GM12865 (cell line): ENCODE data around the gene MYO7B.

Experiments used
- DNase-seq: peaks from one replicate; pipeline ENCODE4 v3.0.0; 2010; ENCODE audit warnings: low read depth
- H3K4me3 ChIP-seq: 2 replicates; pipeline ENCODE4 v1.5.1; 2011; ENCODE audit warnings: mild to moderate bottlenecking, low read depth, low read length, control low read depth
- TF ChIP-seq, protein P1 (sequence below): IDR thresholded peaks from 2 replicates; pipeline ENCODE4 v1.5.1; 2011; ENCODE audit warnings: low read length, control low read depth, low read depth, inconsistent platforms; ENCODE audit not compliant: insufficient read depth; ENCODE audit errors: missing control alignments

MYO7B gene

DNA sequence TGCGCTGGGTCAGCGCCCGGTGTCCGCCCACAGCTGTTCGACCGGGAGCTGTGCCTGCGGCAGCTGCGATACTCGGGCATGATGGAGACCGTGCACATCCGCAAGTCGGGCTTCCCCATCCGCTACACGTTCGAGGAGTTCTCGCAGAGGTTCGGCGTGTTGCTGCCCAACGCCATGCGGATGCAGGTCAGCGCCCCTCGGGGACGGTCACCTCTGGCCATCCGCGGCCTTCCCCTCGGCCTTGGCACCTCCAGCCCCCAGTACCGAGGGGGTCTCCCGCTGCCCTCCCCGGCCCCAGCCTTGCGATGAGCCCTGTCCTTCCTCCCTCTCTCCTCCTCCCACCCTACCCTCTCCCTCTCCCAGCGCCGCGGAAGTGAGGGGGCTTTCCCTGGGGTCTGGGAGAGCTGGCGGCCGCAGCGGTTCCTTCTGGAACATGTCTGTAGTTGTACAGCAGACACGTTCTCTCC, 57.3 kb downstream of the MYO7B start:
- TF ChIP-seq, protein P1, sequence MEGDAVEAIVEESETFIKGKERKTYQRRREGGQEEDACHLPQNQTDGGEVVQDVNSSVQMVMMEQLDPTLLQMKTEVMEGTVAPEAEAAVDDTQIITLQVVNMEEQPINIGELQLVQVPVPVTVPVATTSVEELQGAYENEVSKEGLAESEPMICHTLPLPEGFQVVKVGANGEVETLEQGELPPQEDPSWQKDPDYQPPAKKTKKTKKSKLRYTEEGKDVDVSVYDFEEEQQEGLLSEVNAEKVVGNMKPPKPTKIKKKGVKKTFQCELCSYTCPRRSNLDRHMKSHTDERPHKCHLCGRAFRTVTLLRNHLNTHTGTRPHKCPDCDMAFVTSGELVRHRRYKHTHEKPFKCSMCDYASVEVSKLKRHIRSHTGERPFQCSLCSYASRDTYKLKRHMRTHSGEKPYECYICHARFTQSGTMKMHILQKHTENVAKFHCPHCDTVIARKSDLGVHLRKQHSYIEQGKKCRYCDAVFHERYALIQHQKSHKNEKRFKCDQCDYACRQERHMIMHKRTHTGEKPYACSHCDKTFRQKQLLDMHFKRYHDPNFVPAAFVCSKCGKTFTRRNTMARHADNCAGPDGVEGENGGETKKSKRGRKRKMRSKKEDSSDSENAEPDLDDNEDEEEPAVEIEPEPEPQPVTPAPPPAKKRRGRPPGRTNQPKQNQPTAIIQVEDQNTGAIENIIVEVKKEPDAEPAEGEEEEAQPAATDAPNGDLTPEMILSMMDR, result no peak
- DNase-seq, result no peak
- H3K4me3 ChIP-seq, result no peak overlapping the region

DNA sequence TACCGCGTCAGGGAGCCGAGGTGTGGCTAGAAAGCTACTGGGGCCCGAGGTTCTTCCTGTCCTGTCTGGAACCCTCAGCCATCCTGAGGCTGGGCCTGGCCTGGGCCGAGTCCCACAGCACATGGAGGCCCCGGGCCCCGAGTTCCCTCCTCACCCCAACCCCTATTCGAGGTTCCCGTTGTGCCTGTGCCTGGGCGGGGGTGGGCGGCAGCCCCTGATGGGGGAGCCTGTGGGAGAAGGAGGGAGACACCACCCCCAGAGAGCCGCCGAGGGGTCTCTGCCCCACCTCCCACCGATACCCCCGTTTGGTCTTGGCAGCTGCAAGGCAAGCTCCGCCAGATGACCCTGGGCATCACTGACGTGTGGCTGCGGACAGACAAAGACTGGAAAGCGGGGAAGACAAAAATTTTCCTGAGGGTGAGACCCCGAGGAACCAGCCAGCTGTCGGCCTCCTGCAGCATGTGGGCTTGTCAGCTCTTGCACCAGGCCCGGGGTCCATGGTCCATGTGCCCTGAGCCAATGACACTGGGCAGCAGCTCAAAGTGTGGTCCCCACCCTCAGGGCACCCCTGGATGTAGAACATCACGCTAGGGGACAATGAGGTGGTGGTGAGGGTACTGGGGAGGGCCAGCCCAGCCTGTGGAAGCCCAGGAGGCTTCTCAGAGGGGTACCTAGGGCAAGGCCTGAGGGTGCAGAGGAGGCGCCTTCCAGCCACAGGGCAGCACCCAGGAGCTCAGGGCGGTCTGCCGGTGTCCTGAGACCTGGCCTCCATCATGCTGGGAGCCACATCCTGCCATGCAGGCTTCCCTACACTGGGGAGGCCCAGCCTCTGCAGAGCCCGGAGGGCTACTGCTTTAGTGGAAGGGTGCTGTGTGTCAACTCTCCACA, 58.0 kb downstream of the MYO7B start:
- DNase-seq, result no peak
- TF ChIP-seq, protein P1, result no peak

DNA sequence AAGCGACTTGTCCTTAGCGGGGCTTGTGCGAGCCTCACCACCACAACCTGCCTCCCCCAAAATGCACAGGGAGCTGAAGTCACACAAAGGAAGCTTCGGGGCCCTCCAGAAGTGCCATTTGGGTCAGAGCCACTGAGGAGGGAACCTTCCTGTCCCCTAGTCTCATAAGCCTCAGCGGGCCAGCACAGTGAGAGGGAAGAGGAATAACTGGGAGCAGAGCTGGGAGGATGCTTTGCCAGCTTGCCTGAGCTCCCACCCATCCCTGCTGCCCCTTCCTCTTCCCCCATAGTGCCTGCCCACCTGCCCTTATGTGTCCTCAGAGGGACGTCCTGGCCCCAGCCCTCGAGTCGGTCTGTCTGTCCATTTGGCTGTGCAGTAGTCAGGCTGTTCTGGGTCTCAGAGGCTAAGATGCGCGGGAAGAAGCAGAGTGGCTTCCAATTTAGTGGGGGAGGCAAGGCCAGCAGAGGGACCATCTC, 58.7 kb downstream of the MYO7B start:
- no peak overlapping the region for H3K4me3 ChIP-seq
- TF ChIP-seq, protein P1, result no peak
- no peak for DNase-seq

More for the DNA sequence above, 58.0 kb downstream of the MYO7B start:
- no peak overlapping the region for H3K4me3 ChIP-seq

DNA sequence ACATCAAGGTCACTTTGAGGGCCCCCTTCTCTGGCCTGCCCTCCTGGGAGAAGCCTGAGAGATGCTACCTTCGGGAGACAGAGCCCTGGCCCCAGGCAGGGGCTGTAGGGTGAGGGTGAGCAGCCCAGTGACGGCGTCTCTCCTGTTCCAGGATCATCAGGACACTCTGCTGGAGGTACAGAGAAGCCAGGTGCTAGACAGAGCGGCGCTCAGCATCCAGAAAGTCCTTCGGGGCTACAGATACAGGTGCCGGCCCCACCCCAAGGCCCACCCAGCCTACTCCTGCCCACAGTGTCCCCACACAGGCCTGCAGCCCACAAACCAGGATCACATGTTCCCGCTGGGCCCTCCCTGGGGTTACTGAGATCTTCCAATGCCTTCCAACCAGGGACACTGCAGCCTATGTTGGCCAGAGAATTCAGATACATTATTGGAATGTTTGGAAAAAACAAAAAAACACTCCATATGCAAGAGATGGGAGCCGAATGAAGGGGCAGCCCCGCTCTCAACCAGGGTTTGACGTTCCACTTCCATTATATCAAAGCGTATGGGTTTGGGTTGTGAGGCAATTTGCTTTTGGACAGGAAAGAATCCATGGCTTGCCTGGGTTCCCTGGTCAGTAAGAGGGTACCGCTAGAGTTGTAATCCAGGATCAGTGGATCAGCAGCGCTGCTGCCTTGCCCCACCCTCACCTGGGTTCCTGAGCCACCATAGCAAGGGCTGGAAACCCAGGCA, 61.0 kb downstream of the MYO7B start:
- TF ChIP-seq, protein P1, result no peak
- no peak for DNase-seq
- H3K4me3 ChIP-seq, result no peak overlapping the region

DNA sequence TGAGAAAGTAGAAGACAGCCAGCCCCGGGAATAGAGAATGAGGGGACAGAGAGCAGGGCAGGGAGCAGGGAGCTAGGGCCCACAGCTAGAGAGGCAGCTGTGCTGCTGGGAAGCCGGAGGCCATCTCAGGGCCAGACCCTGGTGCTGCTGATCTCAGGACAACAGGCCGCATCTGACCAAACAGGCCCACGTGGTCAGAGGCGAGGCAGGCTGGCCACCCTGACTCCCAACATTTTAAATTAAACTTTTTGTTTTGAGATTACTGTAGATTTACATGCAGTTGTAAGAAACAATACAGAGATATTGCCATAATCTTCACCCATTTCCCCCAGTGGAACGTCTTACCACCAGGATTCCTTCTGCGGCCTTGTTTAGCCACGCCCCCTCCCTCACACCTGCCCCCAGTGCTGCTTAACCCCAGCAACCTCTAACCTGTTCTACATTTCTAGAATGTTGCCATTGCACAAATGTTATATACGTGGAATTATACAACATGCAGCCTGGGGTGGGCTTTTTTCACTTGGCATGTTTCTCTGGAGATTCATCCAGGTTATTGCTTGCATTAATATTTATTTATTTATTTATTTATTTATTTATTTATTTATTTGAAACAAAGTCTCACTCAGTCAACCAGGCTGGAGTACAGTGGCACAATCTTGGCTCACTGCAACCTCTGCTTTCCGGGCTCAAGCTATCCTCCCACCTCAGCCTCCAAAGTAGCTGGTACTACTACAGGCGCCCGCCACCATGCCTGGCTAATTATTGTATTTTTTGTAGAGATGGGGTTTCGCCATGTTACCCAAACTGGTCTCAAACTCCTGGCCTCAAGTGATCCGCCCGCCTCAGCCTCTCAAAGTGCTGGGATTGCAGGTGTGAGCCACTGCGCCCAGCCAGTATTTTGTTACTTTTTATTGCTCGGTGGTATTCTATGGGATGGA, 61.8 kb downstream of the MYO7B start:
- TF ChIP-seq, protein P1, result no peak
- H3K4me3 ChIP-seq, result no peak overlapping the region
- DNase-seq, result no peak

DNA sequence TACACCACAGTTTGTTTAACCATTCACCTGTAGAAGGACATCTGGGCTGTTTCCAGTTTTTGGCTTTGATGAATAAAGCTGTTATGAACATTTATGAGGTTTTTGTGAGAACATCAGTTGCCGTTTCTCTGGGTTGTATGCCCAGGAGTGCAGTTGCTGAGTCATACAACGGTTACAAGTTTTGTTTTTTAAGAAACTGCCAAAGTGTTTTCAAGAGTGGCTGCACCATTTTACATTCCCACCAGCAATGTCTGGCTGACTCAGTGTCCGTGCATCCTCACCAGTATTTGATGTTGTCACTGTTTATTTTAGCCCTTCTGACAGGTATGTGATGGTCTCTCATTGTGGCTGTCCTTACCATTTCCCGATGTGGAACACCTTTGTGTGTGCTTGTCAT, 62.5 kb downstream of the MYO7B start:
- H3K4me3 ChIP-seq, result no peak overlapping the region
- no peak for DNase-seq
- TF ChIP-seq, protein P1, result no peak
